C4-2B (cell line): ENCODE results near the gene TFDP2.

Experiments used
- H3K27ac ChIP-seq: fragments of 450-650 bp; 2 replicates; pipeline ENCODE4 v1.5.1; 2017
- CTCF ChIP-seq: fragments of 450-650 bp; conservative IDR thresholded peaks from 2 replicates; pipeline ENCODE4 v1.5.1; 2017; ENCODE audit warnings: mild to moderate bottlenecking
- ZFX ChIP-seq: fragments of 450-650 bp; IDR thresholded peaks from 2 replicates; pipeline ENCODE4 v1.6.1; 2017

The TFDP2 gene

GRCh38 chr3:142040941-142041491, 108.3 kb downstream of the TFDP2 start:
- no peak overlapping the region for H3K27ac ChIP-seq
- TF ChIP-seq ZFX (no peak), CTCF (no peak)

GRCh38 chr3:142035308-142035922, 113.9 kb downstream of the TFDP2 start:
- TF ChIP-seq CTCF (no peak), ZFX (no peak)
- no peak overlapping the region for H3K27ac ChIP-seq

- no peak overlapping the region for H3K27ac ChIP-seq
- TF ChIP-seq ZFX (no peak), CTCF (no peak)
Measured at GRCh38 chr3:142033292-142033691, 116.1 kb downstream of the TFDP2 start.

GRCh38 chr3:142031575-142031974, 117.8 kb downstream of the TFDP2 start:
- TF ChIP-seq ZFX (no peak), CTCF (no peak)
- no peak overlapping the region for H3K27ac ChIP-seq

- TF ChIP-seq ZFX = no peak
- TF ChIP-seq CTCF = no peak
- H3K27ac ChIP-seq = no peak overlapping the region
Measured at GRCh38 chr3:142029791-142030190, 119.6 kb downstream of the TFDP2 start.

GRCh38 chr3:142029052-142029642, 120.2 kb downstream of the TFDP2 start:
- H3K27ac ChIP-seq = no peak overlapping the region
- TF ChIP-seq CTCF (no peak), ZFX (no peak)

GRCh38 chr3:142028243-142028777, 121.0 kb downstream of the TFDP2 start:
- no peak overlapping the region for H3K27ac ChIP-seq
- TF ChIP-seq CTCF = no peak
- TF ChIP-seq ZFX = no peak
